ENCODE results near the gene UNKL.

The UNKL gene

DNA sequence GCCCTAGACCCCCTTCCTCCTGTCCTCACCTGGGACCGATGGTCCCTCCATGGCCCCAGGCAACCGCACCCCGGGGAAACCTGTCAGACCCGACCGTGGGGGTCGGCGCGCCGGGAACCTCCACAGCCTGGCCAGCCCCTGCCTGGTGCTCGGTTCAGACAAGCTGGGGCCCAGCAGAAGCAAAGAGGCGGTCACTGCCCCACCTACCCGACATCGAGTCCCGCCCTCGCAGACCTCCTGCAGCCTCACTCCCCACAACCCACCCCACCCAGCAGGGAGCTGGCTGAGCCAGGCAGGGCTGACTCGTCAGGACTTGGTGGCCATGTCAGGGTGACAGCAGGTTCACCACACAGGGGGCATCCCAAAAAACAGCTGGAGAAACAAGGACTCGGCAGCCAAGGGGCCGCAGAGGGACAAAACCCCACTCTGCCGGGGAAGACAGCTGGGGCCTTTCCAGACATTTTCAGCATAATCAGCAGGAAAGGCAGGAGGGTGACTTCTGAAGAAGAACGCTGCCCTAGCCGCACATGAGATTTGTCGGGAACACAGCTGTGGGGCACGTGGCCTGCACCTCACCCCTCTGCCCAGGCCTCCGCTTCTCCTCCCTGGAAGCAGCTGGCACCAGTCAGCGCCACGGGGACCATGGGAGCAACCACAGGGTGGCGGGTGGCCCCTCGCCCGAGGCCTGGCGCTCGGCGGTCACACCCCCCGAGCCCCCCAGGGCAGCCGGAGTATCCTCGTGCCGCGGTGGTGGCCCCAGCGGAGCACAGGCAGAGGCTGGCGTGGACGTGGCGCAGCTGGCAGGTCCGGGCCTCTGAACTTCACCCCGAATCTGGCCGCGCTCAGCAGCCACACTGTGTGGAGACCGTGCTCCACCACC, 39.8 kb downstream of the UNKL start:
- FAIRE-seq, result no peak

DNA sequence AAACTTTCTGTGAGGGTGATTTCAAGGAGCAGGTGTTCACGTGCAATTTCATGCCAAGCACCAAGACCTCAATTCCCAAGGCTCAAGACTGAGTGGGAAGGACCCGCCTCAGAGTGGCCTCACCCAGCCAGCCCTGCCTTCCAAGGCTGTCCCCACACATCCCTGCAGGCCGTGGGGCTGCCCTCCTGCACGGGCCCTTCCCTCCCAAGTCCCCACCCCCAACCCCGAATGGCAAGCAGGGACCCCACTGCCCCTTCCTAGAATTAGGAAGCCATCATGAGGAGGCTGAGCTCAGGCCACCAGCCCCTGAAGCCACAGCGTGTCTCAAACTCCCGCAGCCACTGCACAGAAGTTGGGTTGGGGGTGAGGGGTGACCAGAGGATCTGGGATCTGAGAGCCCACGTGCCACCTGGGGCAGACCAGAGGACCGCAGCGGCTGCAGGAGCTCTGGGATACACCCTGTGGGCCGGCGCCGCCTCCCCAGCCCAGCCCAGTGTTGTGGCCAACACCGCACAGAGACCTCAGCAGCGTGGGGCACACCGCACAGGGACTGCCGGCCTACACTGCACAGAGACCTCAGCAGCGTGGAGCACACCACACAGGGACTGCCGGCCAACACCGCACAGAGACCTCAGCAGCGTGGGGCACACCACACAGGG, 42.1 kb downstream of the UNKL start:
- FAIRE-seq, result no peak

GRCh38 chr16:1371054-1371978, 43.2 kb downstream of the UNKL start:
- FAIRE-seq, result no peak

DNA sequence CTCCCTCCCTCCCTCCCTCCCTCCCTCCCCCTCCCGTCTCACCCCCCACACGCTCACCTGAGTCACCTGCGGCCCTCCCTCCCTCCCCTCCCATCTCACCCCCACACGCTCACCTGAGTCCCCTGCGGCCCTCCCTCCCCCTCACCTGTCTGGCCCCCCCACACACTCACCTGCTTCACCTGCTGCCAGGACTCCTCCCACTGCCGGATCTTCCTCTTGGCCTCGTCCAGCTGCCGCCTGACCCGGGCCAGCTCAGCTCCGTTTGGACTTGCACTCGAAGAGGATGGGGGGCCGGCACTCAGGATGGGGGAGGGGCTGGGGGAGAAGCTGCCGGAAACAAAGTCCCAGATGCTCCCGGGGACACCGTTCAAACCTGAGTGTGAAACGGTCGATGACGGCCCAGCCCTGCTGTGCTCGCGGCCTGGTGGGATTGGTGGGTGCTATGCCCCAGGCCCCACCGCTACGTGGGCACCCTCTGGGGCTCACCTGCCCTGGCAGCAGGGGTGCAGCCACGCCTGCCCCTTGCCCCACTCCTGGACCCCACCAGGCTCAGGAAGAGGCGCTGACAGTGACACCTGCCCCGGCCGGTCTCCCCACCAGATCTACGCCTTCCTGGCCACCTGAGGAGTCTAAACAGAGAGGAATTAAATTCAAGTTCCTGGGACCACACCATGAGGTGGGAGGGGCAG, 46.9 kb downstream of the UNKL start:
- FAIRE-seq, result no peak

DNA sequence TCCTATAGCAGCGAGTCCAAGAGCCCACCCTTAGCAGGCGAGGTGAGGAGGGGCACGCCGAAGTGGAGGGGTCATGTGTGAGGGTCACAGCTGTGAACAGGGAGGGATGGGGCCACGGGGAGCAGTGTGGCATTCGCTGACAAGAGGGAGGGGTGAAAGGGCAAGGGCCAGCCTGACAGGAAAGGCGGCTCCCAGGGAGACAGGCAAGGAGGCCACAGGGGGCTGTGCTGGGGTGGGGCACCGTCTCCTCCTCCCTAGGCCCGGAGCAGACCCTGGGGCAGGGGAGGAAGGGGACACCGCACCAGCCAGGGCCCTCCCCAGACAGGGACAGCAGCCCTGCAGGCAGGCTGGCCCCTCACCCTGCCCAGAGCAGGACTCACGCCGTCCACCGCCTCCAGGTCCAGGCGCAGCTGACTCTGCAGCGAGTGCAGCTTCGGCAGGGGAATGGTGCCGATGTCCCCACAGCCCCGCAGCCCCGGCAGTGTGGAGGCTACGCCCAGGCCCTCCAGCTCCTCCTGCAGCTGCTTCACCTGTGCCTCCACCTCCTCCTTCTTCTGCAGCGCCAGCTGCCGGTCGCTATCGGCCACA, 47.7 kb downstream of the UNKL start:
- FAIRE-seq, result no peak

GRCh38 chr16:1366060-1366711, 48.3 kb downstream of the UNKL start:
- no peak for FAIRE-seq

- no peak for FAIRE-seq
Measured at GRCh38 chr16:1364510-1364909, 50.0 kb downstream of the UNKL start.

DNA sequence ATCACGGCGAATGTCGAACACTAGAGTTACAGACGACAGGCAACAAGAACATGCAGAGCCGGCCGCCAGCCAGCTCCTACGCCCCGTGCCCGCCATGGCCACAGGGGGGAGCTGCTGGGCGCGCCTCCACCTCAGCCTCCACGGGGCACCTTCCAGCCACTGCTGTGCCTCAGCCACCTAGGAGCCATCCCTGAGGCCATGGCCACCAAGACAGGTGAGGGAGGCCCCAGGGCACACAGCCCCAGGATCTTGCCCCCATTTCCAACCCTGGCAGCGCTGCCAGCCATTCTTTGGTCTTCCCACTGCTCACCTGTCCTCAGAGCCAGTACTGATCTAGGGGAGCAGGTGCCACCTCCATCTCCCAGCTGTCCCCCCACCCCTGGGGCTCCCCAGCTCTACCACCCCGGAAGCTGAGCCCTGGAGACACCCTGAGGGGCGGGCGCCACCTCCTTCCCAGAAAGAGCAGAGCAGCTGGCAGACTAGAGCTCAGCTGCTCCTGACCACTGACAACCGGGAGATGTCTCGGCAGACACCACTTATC, 50.9 kb downstream of the UNKL start:
- no peak for FAIRE-seq

DNA sequence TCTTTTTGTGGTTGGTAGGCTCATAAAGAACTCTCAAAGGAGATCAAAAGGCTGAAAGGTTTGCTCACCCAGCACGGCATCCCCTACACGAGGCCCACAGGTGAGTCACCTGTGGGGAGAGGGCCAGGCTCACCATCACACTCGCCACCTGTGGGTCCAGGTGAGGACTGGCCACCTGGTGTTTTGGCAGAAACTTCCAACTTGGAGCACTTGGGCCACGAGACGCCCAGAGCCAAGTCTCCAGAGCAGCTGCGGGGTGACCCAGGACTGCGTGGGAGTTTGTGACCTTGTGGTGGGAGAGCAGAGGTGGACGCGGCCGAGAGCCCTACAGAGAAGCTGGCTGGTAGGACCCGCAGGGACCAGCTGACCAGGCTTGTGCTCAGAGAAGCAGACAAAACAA, 51.7 kb downstream of the UNKL start:
- no peak for FAIRE-seq

DNA sequence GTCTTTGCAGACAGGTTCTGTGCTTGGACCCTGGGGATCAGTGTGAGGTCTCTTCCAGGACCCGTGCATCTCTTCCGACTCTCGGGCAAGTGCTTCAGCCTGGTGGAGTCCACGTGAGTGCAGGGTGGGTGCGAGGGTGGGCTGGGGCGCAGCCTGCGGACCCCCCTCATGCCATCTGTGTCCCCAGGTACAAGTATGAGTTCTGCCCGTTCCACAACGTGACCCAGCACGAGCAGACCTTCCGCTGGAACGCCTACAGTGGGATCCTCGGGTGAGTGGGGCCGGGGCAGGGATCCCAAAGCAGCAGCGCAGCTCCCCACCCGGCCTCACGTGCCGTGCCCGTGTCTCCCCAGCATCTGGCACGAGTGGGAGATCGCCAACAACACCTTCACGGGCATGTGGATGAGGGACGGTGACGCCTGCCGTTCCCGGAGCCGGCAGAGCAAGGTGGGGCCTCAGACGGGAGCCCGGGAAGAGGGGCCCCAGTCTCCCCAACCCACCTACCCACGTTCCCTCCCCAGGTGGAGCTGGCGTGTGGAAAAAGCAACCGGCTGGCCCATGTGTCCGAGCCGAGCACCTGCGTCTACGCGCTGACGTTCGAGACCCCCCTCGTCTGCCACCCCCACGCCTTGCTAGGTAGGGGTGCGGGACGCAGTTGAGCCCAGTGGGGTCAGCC, 52.7 kb downstream of the UNKL start:
- no peak for FAIRE-seq

DNA sequence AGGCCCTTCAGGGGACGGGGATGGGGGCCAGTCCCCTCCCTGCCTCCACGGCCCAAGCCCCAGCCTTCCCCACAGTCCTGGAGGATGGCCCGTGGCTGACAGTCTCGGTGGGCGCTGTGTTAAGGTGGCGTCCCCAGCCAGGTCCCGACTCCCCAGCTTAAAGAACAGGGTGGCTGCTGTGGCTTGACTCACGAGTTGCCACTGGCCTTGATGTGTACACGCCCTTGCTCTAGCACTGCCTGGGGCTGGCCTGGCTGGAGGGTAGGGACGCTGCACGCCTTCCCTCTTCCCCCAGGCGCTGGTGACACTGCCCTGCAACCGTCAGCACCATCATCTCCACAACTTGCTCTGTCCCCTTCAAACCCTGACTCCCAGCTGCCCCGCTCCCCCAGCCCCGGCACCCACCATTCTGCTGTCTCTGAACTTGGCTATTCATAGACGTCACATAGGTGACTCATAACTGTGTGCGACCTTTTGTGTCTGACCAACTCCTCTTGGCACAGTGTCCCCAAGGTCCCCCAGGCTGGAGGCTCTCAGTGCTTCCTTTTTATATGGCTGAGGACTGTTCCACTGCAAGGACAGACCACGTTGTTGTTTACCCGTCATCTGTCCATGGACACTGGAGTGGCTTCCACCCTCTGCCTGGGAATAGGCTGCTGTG, 56.5 kb downstream of the UNKL start:
- no peak for FAIRE-seq

- no peak for FAIRE-seq
Measured at GRCh38 chr16:1356061-1356900, 58.2 kb downstream of the UNKL start.

GRCh38 chr16:1355591-1355990, 58.9 kb downstream of the UNKL start:
- FAIRE-seq, result no peak

DNA sequence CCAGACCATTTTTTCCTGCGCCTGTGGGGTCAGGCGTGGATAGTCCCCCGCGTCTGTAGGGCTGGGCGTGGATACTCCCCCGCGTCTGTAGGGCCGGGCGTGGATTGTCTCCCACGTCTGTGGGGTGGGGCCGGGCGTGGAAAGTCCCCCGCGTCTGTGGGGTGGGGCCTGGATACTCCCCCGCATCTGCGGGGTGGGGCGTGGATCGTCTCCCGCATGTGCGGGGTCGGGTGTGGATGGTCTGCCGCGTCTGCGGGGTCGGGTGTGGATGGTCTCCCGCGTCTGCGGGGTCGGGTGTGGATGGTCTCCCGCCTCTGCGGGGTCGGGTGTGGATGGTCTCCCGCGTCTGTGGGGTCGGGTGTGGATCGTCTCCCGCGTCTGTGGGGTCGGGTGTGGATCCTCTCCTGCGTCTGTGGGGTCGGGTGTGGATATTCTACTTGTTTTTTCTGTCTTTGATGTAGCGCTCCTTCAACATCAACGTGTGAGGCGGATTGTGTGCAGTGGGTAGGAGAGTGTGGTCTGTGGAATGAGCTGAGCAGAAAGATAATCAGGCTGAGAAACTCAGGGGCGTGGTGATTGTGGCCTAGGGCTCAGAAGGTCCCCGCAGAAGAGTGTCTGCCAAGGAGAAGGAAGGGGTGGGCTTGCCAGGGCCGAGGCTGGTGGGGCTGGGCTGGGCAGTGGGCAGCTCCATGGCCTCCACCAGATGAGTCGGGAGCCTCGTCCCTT, 59.5 kb downstream of the UNKL start:
- no peak for FAIRE-seq

GRCh38 chr16:1351582-1352362, 62.7 kb downstream of the UNKL start, which contains the start of the genes GNPTG and TSR3:
Gene GNPTG (plus strand): TSS chr16:1351931. CDS start chr16:1351966, 35 bp downstream.
Gene TSR3 (minus strand): TSS chr16:1351878. CDS start chr16:1351804, 74 bp downstream.
- no peak for FAIRE-seq

DNA sequence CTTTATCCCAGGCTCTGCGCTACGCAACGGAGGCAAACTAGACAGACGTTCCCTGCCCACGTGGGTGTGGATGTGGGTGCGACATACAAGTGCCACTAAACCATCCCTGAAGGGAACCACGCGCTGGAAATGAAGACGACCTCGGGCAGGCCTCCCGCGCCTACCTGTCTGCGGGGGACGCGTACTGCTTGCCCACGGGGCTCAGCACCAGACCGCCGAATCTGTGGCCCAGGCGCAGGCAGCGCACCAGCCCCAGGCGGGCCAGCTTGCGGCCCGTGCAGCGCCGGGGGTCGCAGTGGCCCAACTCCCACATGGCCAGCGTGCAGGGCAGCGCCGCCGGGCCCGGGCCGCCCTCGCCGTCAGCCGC, 63.3 kb downstream of the UNKL start:
- no peak for FAIRE-seq

GRCh38 chr16:1350691-1351090, 63.8 kb downstream of the UNKL start:
- no peak for FAIRE-seq

- no peak for FAIRE-seq
Measured at GRCh38 chr16:1349951-1350350, 64.6 kb downstream of the UNKL start.
